Measurements from ENCODE around the gene HMCN1. TPM values are rescaled to one million over a fixed set of nuclear protein-coding genes. Genes with fewer than 3 reads are reported as not detected.

Gene HMCN1
- polyA plus RNA-seq, 1 of the 3 experiments (the other 2 are of a cell fraction): 59.5 TPM

GRCh38 chr1:186102107-186102506 lies 367.9 kb downstream of the HMCN1 start:
- Histone ChIP-seq H3K9me2 (no peaks in the 10 kb centered on the region), H3K9me3 (no peaks in the 10 kb centered on the region), H2AFZ (ENCODE audit: low read depth) (no peak overlapping the region), H3K79me2 (ENCODE audit: insufficient read depth) (no peaks in the 10 kb centered on the region), H3K4me2 (peak overlapping the region; percentile 41; the same call in 1 of the 2 replicates), H3K27me3 (ENCODE audit: insufficient read depth) (no peaks in the 10 kb centered on the region), H3K36me3 (replicated peaks in 1 of 2; ENCODE audit: control insufficient read depth in 1 of 2, insufficient read depth in 2 of 2, low read length in 1 of 2) (peaks cover 8 to 13% of the 10 kb centered on the region in 2 experiments), H3F3A (replicated peaks; ENCODE audit: insufficient read depth) (peaks cover 22% of the 10 kb centered on the region), H3K4me3 (ENCODE audit: low read depth in 2 of 2, low read length in 1 of 2) (no peak overlapping the region), H4K20me1 (ENCODE audit: insufficient read depth) (no peaks in the 10 kb centered on the region), H3K27ac (ENCODE audit: low read depth in 2 of 2, low read length in 1 of 2) (peak overlapping the region; percentile 69 to 81; a peak in 3 of 4 replicates), H3K9ac (no peak overlapping the region), H3K4me1 (ENCODE audit: control insufficient read depth in 1 of 2, insufficient read depth in 2 of 2, low read depth in 1 of 2, low read length in 1 of 2) (no peaks in the 10 kb centered on the region; a peak in 2 of 4 replicates)
- TF ChIP-seq ZBTB33 (IDR thresholded peaks at IDR 0.05; ENCODE audit: borderline replicate concordance, low read depth) (no peak), CHD2 (IDR thresholded peaks at IDR 0.05; ENCODE audit: low read length, partially characterized antibody) (no peak), MAX (IDR thresholded peaks at IDR 0.05; ENCODE audit: low read depth) (no peak), EZH2phosphoT487 (IDR thresholded peaks at IDR 0.05; ENCODE audit: borderline replicate concordance, low read depth) (no peak), FOSL2 (IDR thresholded peaks at IDR 0.05; ENCODE audit: borderline replicate concordance, low read depth) (no peak), SIN3A (IDR thresholded peaks at IDR 0.05; ENCODE audit: borderline replicate concordance, low read depth, low read length) (no peak), CTCF (IDR thresholded peaks at IDR 0.05) (no peak)
- ChIA-PET CTCF (no interaction called here), POLR2A (no interaction called here)
- 0% methylated on average over 1 of the region's 1 CpG for WGBS (ENCODE audit: low lambda C conversion rate)
- DNase-seq: no peak

GRCh38 chr1:186102547-186103148 lies 368.5 kb downstream of the HMCN1 start:
- peak overlapping the region; percentile 41 for H3K4me2 ChIP-seq
- H3K79me2 ChIP-seq (ENCODE audit: insufficient read depth): no peaks in the 10 kb centered on the region
- ChIA-PET CTCF (no interaction called here), POLR2A (no interaction called here)
- no peak overlapping the region; the same call in 1 of the 2 replicates for H3K9ac ChIP-seq
- no peaks in the 10 kb centered on the region for H3K9me2 ChIP-seq
- peak overlapping the region; percentile 69 to 81; a peak in 3 of 4 replicates for H3K27ac ChIP-seq (ENCODE audit: low read depth in 2 of 2, low read length in 1 of 2)
- H3K9me3 ChIP-seq: no peaks in the 10 kb centered on the region
- no peak for DNase-seq
- H3K4me1 ChIP-seq (ENCODE audit: control insufficient read depth in 1 of 2, insufficient read depth in 2 of 2, low read depth in 1 of 2, low read length in 1 of 2): no peaks in the 10 kb centered on the region; a peak in 2 of 4 replicates
- no peaks in the 10 kb centered on the region for H4K20me1 ChIP-seq (ENCODE audit: insufficient read depth)
- H3K27me3 ChIP-seq (ENCODE audit: insufficient read depth): no peaks in the 10 kb centered on the region
- no peak overlapping the region for H2AFZ ChIP-seq (ENCODE audit: low read depth)
- peaks cover 22% of the 10 kb centered on the region for H3F3A ChIP-seq (replicated peaks; ENCODE audit: insufficient read depth)
- WGBS (ENCODE audit: low lambda C conversion rate): 23% methylated on average over 3 of the region's 3 CpGs
- no peak overlapping the region for H3K4me3 ChIP-seq (ENCODE audit: low read depth in 2 of 2, low read length in 1 of 2)
- peaks cover 8 to 13% of the 10 kb centered on the region in 2 experiments for H3K36me3 ChIP-seq (replicated peaks in 1 of 2; ENCODE audit: control insufficient read depth in 1 of 2, insufficient read depth in 2 of 2, low read length in 1 of 2)
- TF ChIP-seq RXRA (IDR thresholded peaks at IDR 0.05; ENCODE audit: borderline replicate concordance, low read depth) (no peak), PBX3 (IDR thresholded peaks at IDR 0.05) (peak; percentile 32; the same call in 1 of the 2 replicates), FOSL2 (IDR thresholded peaks at IDR 0.05; ENCODE audit: borderline replicate concordance, low read depth) (peak; percentile 38; the same call in 1 of the 2 replicates), JUND (IDR thresholded peaks at IDR 0.05) (peak; percentile 42; the same call in 1 of the 2 replicates), TCF12 (IDR thresholded peaks at IDR 0.05) (peak; percentile 33; the same call in 1 of the 2 replicates), SIN3A (IDR thresholded peaks at IDR 0.05; ENCODE audit: borderline replicate concordance, low read depth, low read length) (no peak), CTCF (IDR thresholded peaks at IDR 0.05) (no peak), EP300 (IDR thresholded peaks at IDR 0.05; ENCODE audit: borderline replicate concordance in 1 of 2, low read depth in 1 of 2, low read length in 1 of 2) (0 out of 4 replicates have a peak, but pooled peaks of 1 of the 2 experiments have one; percentile 10), YY1 (IDR thresholded peaks at IDR 0.05; ENCODE audit: low read depth) (no peak), GABPA (IDR thresholded peaks at IDR 0.05; ENCODE audit: low read depth) (no peak)
